ENCODE results near the gene SPPL2B.

- TF ChIP-seq EZH2phosphoT487 (IDR thresholded peaks at IDR 0.05; ENCODE audit: low read depth, severe bottlenecking, unreplicated experiment) = no peak
- no peak for TF ChIP-seq EZH2 (IDR thresholded peaks at IDR 0.05; ENCODE audit: borderline replicate concordance)
- TF ChIP-seq, protein P1, sequence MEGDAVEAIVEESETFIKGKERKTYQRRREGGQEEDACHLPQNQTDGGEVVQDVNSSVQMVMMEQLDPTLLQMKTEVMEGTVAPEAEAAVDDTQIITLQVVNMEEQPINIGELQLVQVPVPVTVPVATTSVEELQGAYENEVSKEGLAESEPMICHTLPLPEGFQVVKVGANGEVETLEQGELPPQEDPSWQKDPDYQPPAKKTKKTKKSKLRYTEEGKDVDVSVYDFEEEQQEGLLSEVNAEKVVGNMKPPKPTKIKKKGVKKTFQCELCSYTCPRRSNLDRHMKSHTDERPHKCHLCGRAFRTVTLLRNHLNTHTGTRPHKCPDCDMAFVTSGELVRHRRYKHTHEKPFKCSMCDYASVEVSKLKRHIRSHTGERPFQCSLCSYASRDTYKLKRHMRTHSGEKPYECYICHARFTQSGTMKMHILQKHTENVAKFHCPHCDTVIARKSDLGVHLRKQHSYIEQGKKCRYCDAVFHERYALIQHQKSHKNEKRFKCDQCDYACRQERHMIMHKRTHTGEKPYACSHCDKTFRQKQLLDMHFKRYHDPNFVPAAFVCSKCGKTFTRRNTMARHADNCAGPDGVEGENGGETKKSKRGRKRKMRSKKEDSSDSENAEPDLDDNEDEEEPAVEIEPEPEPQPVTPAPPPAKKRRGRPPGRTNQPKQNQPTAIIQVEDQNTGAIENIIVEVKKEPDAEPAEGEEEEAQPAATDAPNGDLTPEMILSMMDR (IDR thresholded peaks at IDR 0.05; ENCODE audit: poor library complexity) = no peak
These were observed 56.7 kb downstream of the SPPL2B start for GRCh38 chr19:2385053-2385721.

All from hepatocyte (in vitro differentiated cells).